C4-2B (cell line): ENCODE results near the gene MAP7D3.
"Not testable (repeated sequence)": the region's sequence is repeated elsewhere in the genome, so short reads cannot be mapped to it uniquely, and the experiment has no call there.

Experiments
- H3K27ac ChIP-seq: fragments of 450-650 bp; 2 replicates; pipeline ENCODE4 v1.5.1; 2017
- CTCF ChIP-seq: fragments of 450-650 bp; conservative IDR thresholded peaks from 2 replicates; pipeline ENCODE4 v1.5.1; 2017; ENCODE audit warnings: mild to moderate bottlenecking
- ZFX ChIP-seq: fragments of 450-650 bp; IDR thresholded peaks from 2 replicates; pipeline ENCODE4 v1.6.1; 2017

The MAP7D3 gene

DNA sequence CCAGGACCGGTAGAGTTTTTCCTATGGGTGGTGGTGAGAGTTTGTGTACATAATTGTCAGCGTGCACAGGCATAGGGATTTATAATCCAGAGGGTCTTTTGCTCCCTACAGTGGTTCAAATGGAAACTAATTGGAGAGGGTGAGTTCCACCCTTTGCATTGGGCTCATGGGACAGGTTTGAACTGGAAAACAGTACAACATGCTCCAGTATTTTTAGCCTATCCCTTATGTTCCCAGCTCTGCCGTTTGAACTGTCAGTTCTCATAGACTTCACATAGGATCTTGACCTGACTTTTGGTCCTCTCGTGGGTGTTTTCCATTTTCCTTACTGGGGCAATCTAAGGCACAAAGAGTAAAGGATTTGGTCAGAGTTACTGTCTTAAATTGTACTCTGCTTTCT lies 72.1 kb downstream of the MAP7D3 start:
- TF ChIP-seq CTCF (no peak), ZFX (no peak)
- no peak overlapping the region for H3K27ac ChIP-seq

DNA sequence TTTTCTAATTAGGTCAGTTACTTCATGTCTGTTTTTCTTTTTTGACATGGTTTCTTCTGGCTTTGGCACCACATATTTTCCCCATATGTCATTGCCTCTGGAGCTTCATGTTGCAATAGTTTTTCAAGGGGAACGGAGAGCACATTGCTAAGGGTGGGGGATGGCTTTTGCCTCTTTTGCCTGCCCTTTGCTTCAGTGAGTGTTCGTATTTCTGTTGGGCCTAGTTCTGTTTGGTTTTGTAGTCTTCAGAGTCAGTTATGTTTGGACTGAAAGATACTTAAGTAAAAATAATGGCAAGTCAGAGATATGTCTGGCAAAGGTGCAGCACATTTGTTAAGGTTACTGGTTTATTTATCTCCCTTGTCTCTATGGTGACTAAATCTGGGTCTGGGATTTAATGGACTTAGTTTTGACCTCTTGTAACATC lies 74.8 kb downstream of the MAP7D3 start:
- H3K27ac ChIP-seq: no peak overlapping the region
- TF ChIP-seq ZFX: no peak
- TF ChIP-seq CTCF: no peak

GRCh38 chrX:136171420-136171819 lies 79.8 kb downstream of the MAP7D3 start:
- no peak for TF ChIP-seq ZFX
- TF ChIP-seq CTCF: no peak
- H3K27ac ChIP-seq: no peak overlapping the region

DNA sequence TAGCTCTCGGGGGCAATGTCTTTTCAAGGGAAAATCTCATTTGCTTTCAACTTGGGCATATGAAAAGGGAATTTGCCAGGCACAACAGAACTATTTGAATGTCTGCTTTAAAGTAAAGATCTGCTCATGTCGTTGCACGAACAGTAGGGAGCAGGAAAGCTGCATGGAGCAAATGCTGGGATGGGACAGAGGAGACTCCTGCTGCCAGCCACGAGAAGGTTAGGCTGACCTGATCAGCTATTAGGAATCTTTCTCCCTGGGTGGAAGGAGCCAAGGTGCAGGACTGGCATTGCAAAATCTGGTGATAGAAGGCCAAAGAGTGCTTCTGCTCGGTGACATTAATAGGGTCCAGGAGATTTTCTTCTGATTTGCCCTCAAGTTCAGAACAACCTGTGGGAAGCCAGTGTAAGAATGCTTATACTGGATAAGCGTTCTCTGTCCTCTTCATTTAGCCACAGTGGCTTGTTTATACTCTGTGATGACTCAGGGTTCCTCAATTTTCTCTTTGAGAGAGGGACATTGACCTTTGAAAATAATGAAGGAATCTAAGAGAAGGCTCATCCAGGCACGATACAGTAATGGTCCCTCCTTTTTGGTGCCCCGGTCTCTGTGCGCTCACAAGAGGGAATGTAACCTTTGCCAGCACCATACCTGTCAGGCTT lies 80.9 kb downstream of the MAP7D3 start:
- H3K27ac ChIP-seq: no peak overlapping the region
- no peak; the same call in 1 of the 2 replicates for TF ChIP-seq CTCF
- TF ChIP-seq ZFX: no peak

DNA sequence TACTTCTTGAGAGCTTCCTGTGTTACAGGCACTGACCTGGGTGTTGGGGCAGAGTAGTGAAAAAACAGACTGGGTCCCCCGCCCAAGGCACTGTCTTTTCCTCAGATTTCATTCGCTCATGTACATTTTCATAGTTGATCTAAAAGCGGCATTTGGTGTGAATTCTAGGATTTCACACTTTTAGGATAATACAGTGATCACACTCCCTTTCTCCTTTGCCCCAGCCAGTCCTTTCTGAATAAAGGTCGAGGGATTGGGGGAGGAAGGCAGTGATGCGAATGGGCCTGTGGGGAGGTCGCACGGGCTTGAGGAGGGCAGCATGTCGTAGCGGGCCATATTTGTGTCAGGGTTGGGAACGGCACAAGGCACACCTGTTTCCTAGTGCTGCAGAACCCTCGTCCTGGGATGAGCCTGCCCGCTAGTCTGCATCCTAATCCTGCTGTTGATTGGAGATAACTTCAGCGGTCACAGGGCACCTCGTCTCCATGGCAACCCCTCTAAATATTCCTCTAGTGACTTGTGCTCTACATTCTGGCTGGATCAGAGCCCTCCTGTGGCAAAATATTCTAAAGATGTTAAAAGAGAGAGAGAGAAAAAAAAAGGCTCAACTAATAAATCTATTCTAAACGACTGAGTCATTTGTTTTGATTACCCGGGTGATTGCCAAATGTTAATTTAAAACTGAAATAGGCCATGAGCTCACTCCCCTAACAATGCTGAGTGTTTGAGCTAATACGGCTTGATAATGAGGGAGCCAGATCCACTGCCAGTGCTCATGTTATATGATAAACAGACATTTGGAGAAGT lies 82.1 kb downstream of the MAP7D3 start:
- TF ChIP-seq ZFX: no peak
- TF ChIP-seq CTCF: no peak
- no peak overlapping the region for H3K27ac ChIP-seq

DNA sequence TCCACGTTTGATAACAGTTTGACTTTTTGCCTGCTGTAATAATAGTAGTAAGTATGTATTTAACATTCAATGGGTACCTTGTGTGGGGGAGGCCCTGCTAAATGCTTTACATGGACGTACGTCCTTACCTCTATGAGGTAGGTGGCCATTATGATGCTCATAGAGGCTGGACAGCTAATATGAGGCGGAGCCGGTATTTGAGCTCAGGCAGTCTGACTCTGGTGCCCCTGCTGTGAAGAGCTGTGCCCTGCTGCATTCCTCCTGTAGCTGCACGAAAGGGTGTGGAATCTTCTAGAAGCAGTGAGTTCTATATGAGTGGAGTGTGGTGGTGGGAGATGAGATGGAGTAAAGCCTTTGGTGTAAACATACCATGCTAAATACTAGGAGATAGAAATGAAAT lies 83.2 kb downstream of the MAP7D3 start:
- not testable (repeated sequence) for H3K27ac ChIP-seq

DNA sequence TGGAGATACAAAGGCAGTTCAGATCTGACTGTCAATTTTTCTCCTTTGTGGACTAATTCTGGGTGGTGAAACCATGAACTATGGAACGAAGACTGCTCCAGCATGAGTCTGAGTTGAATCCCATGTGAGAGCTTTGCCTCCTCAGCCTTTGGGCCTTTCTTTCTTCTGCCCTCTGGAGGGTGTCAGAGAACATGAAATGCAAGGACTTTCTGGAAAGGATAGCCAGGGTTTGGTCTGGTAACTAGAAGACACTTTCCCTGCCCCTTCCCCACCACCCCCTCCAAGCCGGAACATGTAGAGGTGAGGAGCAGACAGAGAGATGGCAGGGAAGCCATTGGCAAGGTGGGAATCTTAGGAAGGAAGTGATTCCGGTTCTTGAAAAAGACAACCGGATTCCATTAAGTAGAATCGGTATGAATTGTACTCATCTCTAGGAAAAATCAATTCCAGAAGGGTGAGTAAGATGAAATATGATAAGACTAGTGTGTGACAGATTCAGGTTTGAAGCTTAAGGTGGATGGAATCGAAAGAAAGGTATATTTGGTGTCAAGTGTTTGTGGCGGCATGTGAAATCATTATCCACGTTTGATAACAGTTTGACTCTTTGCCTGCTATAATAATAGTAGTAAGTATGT lies 84.9 kb downstream of the MAP7D3 start:
- no peak overlapping the region for H3K27ac ChIP-seq
- no peak for TF ChIP-seq ZFX
- peak; percentile 20; the same call in 1 of the 2 replicates for TF ChIP-seq CTCF
